Panc1 (cell line): Measurements from ENCODE around the gene PUSL1. TPM values are rescaled to one million over a fixed set of nuclear protein-coding genes. Genes with fewer than 3 reads are reported as not detected.
A peak's percentile ranks its signal among the peaks of the same experiment; 100 is the strongest.

Experiments used
- ATAC-seq: fragments of 200-7000 bp; cut with Tn5 transposase; 2 replicates; pipeline ENCODE4 v1.9.1; 2020; ENCODE audit warnings: mild to moderate bottlenecking, moderate library complexity
- BruUV-seq: library from RNA; stranded (reverse); fragments of 400-500 nt; replicated peaks from 2 replicates; lab custom pipeline; 2021; lab: Mats Ljungman, UMichigan
- CTCF ChIA-PET: fragments of 300-600 bp; sonication (Branson Sonifier 250); formaldehyde crosslinking; loops from one replicate; lab custom pipeline; 2022; ENCODE audit warnings: antibody characterized with exemption; lab: Charles Lee
- POLR2A ChIA-PET: fragments of 300-600 bp; sonication (Branson Sonifier 250); formaldehyde crosslinking; loops from one replicate; lab custom pipeline; 2022; ENCODE audit warnings: antibody characterized with exemption; lab: Charles Lee
- DNase-seq: peaks from one replicate; pipeline ENCODE4 v3.0.0-alpha.2; 2010; ENCODE audit warnings: low read depth, low spot score
- H3K27ac ChIP-seq: 2 replicates; pipeline ENCODE4 v1.5.1; 2011; ENCODE audit warnings: mild to moderate bottlenecking, low read length, inconsistent platforms
- H3K27me3 ChIP-seq: fragments of 200-500 bp; sonication (Bioruptor generic); 2 replicates; pipeline ENCODE4 v1.6.0; 2014; ENCODE audit warnings: low read length, inconsistent platforms; ENCODE audit not compliant: control insufficient read depth, insufficient read depth
- H3K36me3 ChIP-seq: fragments of 200-500 bp; sonication (Bioruptor generic); 2 replicates; pipeline ENCODE4 v1.5.1; 2014; ENCODE audit warnings: inconsistent platforms, mild to moderate bottlenecking, low read length, moderate library complexity; ENCODE audit not compliant: control insufficient read depth, insufficient read depth
- H3K4me1 ChIP-seq: 2 replicates; pipeline ENCODE4 v1.5.1; 2011; ENCODE audit warnings: inconsistent platforms, mild to moderate bottlenecking, low read length, moderate library complexity; ENCODE audit not compliant: control insufficient read depth, insufficient read depth
- H3K4me3 ChIP-seq, 2 experiments: 2 replicates each; pipeline ENCODE4 v1.5.1; 2011 to 2012; ENCODE audit warnings: low read depth in 2 of 2, low read length in 2 of 2, mild to moderate bottlenecking in 2 of 2, inconsistent platforms in 1 of 2, moderate library complexity in 1 of 2
- H3K9me3 ChIP-seq: fragments of 200-500 bp; sonication (Bioruptor generic); 2 replicates; pipeline ENCODE4 v1.5.1; 2014; ENCODE audit warnings: low read depth, mild to moderate bottlenecking, inconsistent platforms, low read length, moderate library complexity; ENCODE audit not compliant: control insufficient read depth, insufficient read depth
- POLR2AphosphoS5 ChIP-seq: IDR thresholded peaks from 2 replicates; pipeline ENCODE4 v1.6.1; 2012; ENCODE audit warnings: mild to moderate bottlenecking, low read depth, low read length, moderate library complexity
- SIN3A ChIP-seq: IDR thresholded peaks from 2 replicates; pipeline ENCODE4 v1.6.1; 2012; ENCODE audit warnings: low read depth, mild to moderate bottlenecking, low read length, moderate library complexity, borderline replicate concordance; ENCODE audit not compliant: insufficient read depth
- TCF7L2 ChIP-seq: IDR thresholded peaks from 2 replicates; pipeline ENCODE4 v1.6.1; 2011; ENCODE audit warnings: mild to moderate bottlenecking, low read depth, low read length, inconsistent platforms
- in situ Hi-C: cut with HindIII; loops from 2 replicates; pipeline ENCODE4 v1.10.0; 2016; ENCODE audit warnings: low sequenced_read_pairs, low pct_unique_long_range_greater_than_20kb
- intact Hi-C: fragments of 100-400 bp; cut with micrococcal nuclease; formaldehyde crosslinking; loops from one replicate; pipeline ENCODE4 v1.10.0; 2022; ENCODE audit not compliant: unreplicated experiment
- total RNA-seq: library from RNA; stranded (reverse); gene quantifications from one replicate; pipeline ENCODE4 v1.2.1, GENCODE V29; 2021; ENCODE audit not compliant: unreplicated experiment
- TF ChIP-seq, protein P1 (sequence below), 2 experiments: IDR thresholded peaks; 2 replicates each; pipeline ENCODE4 v1.6.1; 2011 to 2012; ENCODE audit warnings: low read depth in 2 of 2, control low read depth in 1 of 2, low read length in 1 of 2, mild to moderate bottlenecking in 1 of 2, moderate library complexity in 1 of 2; ENCODE audit not compliant: insufficient read depth in 1 of 2
- TF ChIP-seq, protein P2 (sequence below): fragments of 450-650 bp; IDR thresholded peaks from 2 replicates; pipeline ENCODE4 v1.5.1; 2017; ENCODE audit warnings: mild to moderate bottlenecking

PUSL1 gene
- total RNA-seq, 1 experiment from 2014 or later = 46.9 TPM

DNA sequence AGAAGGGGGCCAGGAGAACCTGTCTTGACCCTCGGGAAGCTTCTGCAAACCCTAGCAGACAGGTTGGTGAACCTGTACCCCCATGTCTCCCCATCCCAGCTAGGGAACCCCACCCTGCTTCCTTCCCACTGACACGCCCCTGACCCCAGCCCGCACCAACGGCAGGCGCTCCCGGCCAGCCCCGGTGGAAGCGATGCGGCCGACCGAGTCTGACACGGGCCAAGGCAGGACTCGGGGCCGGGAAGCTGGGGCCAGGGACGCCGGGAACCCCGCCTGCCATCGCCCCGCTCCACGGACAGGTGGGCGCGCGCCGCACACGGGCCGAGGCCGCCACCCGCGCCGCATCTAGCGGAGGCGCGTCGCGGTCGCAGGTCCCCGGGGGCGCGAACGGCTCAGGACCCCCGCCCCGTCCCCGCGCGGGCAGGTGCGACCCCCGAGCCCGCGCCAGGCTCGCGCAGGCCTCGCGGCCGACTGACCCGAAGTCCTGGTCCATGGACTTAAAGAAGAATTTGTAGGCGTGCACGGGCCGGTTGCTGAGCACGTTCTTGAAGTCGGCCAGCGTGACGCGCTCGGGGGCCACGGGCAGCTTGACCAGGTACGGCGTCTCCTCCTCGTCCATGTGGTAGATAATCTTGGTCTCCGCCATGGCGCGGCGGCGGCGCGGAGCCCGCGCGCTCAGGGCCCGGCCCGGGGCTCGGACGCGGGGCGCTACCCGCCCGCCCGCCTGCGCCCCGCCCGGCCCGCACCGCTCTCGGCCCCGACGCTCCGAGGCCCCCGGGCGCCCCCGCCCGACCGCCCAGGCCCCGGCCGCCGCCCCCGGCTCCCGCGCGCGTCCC is 40.2 kb downstream of the PUSL1 start:
- Histone ChIP-seq H3K27me3 (no peaks in the 10 kb centered on the region), H3K36me3 (no peaks in the 10 kb centered on the region; the same call in 1 of the 2 replicates), H3K9me3 (no peaks in the 10 kb centered on the region), H3K27ac (peak overlapping the region; percentile 93), H3K4me3 (peak overlapping the region; percentile 74 to 85), H3K4me1 (peaks cover 60% of the 10 kb centered on the region)
- TF ChIP-seq SIN3A = peak; percentile 29; the same call in 1 of the 2 replicates
- no peak for TF ChIP-seq POLR2AphosphoS5
- TF ChIP-seq, protein P1, sequence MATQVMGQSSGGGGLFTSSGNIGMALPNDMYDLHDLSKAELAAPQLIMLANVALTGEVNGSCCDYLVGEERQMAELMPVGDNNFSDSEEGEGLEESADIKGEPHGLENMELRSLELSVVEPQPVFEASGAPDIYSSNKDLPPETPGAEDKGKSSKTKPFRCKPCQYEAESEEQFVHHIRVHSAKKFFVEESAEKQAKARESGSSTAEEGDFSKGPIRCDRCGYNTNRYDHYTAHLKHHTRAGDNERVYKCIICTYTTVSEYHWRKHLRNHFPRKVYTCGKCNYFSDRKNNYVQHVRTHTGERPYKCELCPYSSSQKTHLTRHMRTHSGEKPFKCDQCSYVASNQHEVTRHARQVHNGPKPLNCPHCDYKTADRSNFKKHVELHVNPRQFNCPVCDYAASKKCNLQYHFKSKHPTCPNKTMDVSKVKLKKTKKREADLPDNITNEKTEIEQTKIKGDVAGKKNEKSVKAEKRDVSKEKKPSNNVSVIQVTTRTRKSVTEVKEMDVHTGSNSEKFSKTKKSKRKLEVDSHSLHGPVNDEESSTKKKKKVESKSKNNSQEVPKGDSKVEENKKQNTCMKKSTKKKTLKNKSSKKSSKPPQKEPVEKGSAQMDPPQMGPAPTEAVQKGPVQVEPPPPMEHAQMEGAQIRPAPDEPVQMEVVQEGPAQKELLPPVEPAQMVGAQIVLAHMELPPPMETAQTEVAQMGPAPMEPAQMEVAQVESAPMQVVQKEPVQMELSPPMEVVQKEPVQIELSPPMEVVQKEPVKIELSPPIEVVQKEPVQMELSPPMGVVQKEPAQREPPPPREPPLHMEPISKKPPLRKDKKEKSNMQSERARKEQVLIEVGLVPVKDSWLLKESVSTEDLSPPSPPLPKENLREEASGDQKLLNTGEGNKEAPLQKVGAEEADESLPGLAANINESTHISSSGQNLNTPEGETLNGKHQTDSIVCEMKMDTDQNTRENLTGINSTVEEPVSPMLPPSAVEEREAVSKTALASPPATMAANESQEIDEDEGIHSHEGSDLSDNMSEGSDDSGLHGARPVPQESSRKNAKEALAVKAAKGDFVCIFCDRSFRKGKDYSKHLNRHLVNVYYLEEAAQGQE (IDR thresholded peaks at IDR 0.05; ENCODE audit: insufficient read depth in 1 of 2, low read depth in 2 of 2, low read length in 1 of 2) = no peak
- intact Hi-C loops = no loop called here
- peak; percentile 2 for ATAC-seq
- no TSS peak for BruUV-seq
- POLR2A ChIA-PET = interaction anchor here (0.5 to 0.6 kb wide), 2 partner anchors 156 to 388 kb away, joined by 3 read pairs; no protein-coding TSS in a partner anchor
- CTCF ChIA-PET = no interaction called here
- in situ Hi-C loops = no loop called here
- no peak for DNase-seq

DNA sequence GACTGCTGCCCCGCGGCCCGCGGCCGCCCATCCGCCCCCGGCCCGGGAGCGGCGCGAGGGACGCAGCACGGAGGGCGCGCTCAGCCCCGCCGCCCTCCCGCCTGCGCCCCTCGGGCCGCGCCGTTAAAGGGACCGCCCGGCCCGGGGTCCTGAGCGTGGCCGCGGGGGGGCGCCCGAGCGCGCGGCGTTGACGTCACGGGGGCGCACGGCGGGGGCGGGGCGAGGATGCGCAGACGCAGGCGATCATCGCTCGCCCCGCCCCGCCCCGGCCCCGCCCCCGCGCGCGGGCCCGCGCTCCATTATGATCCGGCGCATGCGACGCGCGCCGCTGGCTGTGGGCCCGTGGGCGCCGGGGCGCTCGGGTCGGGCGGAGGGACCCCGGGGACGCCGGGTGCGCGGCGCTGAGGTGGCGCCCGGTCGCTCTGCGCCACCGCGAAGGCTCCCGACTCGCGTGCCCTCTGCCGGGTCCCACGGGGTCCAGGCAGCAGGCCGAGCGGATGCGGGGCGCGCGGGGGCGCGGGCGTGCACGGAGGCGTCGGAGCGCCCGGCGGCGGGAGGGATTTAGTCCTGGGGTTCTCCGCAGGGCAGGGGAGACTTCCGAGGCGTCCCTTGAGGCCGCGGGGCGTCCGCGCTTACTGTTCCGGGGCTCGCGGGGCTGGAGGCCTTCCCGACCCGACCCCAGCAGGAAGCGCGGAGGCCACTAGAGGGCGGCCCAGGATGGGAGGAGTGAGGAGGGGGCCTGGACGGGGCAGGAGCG is 41.0 kb downstream of the PUSL1 start, which contains the start of gene DVL1:
Gene DVL1, minus strand, starts transcription at position 163 of the 757 bp plus-strand sequence. CDS start 353 bp downstream, outside the sequence.
- Histone ChIP-seq H3K27me3 (no peaks in the 10 kb centered on the region), H3K4me1 (peaks cover 57% of the 10 kb centered on the region), H3K9me3 (no peaks in the 10 kb centered on the region), H3K4me3 (peak within 1 kb of the TSS; percentile 74 to 85), H3K36me3 (no peaks in the 10 kb centered on the region; the same call in 1 of the 2 replicates), H3K27ac (peak within 1 kb of the TSS; percentile 93)
- BruUV-seq = no TSS peak
- ChIA-PET CTCF (no interaction called here), POLR2A (interaction anchor here (0.6 kb wide), 1 partner anchor 155 kb away, joined by 3 read pairs; no protein-coding TSS in a partner anchor)
- intact Hi-C loops (no loop called here), in situ Hi-C loops (no loop called here)
- ATAC-seq (peak; percentile 37), DNase-seq (no peak)
- no peak; the same call in 1 of the 2 replicates for TF ChIP-seq TCF7L2
- TF ChIP-seq, protein P2, sequence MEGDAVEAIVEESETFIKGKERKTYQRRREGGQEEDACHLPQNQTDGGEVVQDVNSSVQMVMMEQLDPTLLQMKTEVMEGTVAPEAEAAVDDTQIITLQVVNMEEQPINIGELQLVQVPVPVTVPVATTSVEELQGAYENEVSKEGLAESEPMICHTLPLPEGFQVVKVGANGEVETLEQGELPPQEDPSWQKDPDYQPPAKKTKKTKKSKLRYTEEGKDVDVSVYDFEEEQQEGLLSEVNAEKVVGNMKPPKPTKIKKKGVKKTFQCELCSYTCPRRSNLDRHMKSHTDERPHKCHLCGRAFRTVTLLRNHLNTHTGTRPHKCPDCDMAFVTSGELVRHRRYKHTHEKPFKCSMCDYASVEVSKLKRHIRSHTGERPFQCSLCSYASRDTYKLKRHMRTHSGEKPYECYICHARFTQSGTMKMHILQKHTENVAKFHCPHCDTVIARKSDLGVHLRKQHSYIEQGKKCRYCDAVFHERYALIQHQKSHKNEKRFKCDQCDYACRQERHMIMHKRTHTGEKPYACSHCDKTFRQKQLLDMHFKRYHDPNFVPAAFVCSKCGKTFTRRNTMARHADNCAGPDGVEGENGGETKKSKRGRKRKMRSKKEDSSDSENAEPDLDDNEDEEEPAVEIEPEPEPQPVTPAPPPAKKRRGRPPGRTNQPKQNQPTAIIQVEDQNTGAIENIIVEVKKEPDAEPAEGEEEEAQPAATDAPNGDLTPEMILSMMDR = peak; percentile 79; the same call in 1 of the 2 replicates
